Progenitor cell of endocrine pancreas (in vitro differentiated cells): ENCODE data around the gene RAB3IP. TPM values are rescaled to one million over a fixed set of nuclear protein-coding genes. Genes with fewer than 3 reads are reported as not detected.
"Not testable (repeated sequence)": the region's sequence is repeated elsewhere in the genome, so short reads cannot be mapped to it uniquely, and the experiment has no call there.

Experiments
- DNase-seq: peaks from one replicate; pipeline ENCODE4 v3.0.0; 2021; ENCODE audit warnings: low spot score; ENCODE audit not compliant: unreplicated experiment
- H3K27ac Mint-ChIP-seq: 2 replicates; pipeline ENCODE4 v1.8.0; 2021; ENCODE audit warnings: mild to moderate bottlenecking, moderate library complexity, mixed read lengths
- H3K27me3 Mint-ChIP-seq: 2 replicates; pipeline ENCODE4 v1.8.0; 2021; ENCODE audit warnings: mixed read lengths
- H3K36me3 Mint-ChIP-seq: 2 replicates; pipeline ENCODE4 v1.8.0; 2022; ENCODE audit warnings: mixed read lengths; ENCODE audit not compliant: insufficient read depth
- H3K4me1 Mint-ChIP-seq: 2 replicates; pipeline ENCODE4 v1.8.0; 2021; ENCODE audit warnings: low read depth, mixed read lengths
- H3K4me3 Mint-ChIP-seq: 2 replicates; pipeline ENCODE4 v1.8.0; 2021; ENCODE audit warnings: low read depth, mild to moderate bottlenecking, moderate library complexity, mixed read lengths
- H3K9me3 Mint-ChIP-seq: 2 replicates; pipeline ENCODE4 v1.8.0; 2021; ENCODE audit warnings: low read depth, mixed read lengths
- CTCF ChIP-seq: fragments of 200-600 bp; sonication (generic); IDR thresholded peaks from one replicate; pipeline ENCODE4 v1.5.0; 2021; ENCODE audit warnings: antibody characterized with exemption, mild to moderate bottlenecking; ENCODE audit not compliant: unreplicated experiment
- total RNA-seq: library from RNA; stranded (reverse); gene quantifications from 2 replicates; pipeline ENCODE4 v1.2.1, GENCODE V29; 2021

The RAB3IP gene
- total RNA-seq, 1 donor from 2014 or later: 85.6 TPM

GRCh38 chr12:69756088-69756755, 17.6 kb downstream of the RAB3IP start:
- H3K27me3 Mint-ChIP-seq: no peaks in the 10 kb centered on the region
- DNase-seq: no peak
- H3K4me3 Mint-ChIP-seq: no peak overlapping the region
- no peaks in the 10 kb centered on the region for H3K4me1 Mint-ChIP-seq
- TF ChIP-seq CTCF: no peak
- no peak overlapping the region for H3K27ac Mint-ChIP-seq
- peaks cover 31% of the 10 kb centered on the region for H3K9me3 Mint-ChIP-seq
- H3K36me3 Mint-ChIP-seq: peaks cover 51% of the 10 kb centered on the region

DNA sequence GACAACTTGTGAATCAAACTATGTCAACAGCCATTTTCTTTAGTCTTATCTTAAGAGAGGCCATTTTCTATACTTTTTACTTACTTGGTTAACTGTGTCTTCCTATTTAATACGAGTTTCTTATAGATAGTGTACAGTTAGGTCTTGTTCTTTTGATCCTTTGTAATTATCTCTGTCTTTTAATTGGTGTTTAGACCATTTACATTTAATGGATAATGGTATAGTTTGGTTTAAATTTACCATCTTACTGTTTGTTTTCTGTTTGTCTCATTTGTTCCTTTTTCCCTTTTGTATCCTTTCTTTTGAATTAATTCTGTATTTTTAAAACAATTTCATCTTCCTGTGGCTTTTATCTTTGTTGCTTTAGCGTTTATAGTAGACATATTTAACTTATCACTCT, 19.4 kb downstream of the RAB3IP start:
- Mint-ChIP-seq H3K27ac (no peak overlapping the region), H3K36me3 (peaks cover 63% of the 10 kb centered on the region), H3K4me3 (no peak overlapping the region), H3K4me1 (no peaks in the 10 kb centered on the region), H3K9me3 (peaks cover 40% of the 10 kb centered on the region), H3K27me3 (no peaks in the 10 kb centered on the region)
- no peak for TF ChIP-seq CTCF
- no peak for DNase-seq

DNA sequence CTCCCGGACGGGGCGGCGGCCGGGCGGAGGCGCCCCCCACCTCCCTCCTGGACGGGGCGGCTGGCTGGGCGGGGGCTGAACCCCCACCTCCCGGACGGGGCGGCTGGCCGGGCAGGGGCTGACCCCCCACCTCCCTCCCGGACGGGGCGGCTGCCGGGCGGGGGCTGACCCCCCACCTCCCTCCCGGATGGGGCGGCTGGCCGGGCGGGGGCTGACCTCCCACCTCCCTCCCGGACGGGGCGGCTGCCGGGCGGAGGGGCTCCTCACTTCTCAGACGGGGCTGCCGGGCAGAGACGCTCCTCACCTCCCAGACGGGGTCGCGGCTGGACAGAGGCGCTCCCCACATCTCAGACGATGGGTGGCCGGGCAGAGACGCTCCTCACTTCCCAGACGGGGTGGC, 20.9 kb downstream of the RAB3IP start:
- H3K27ac Mint-ChIP-seq, H3K27me3 Mint-ChIP-seq, DNase-seq, H3K4me1 Mint-ChIP-seq, H3K4me3 Mint-ChIP-seq: not testable (repeated sequence)
- Mint-ChIP-seq H3K9me3 (peaks cover 52% of the 10 kb centered on the region), H3K36me3 (peaks cover 76% of the 10 kb centered on the region)

GRCh38 chr12:69765515-69765914, 26.9 kb downstream of the RAB3IP start:
- H3K36me3 Mint-ChIP-seq: peaks cover 87% of the 10 kb centered on the region
- H3K9me3 Mint-ChIP-seq: peaks cover 74% of the 10 kb centered on the region
- TF ChIP-seq CTCF: no peak

GRCh38 chr12:69766260-69766659, 27.6 kb downstream of the RAB3IP start:
- Mint-ChIP-seq H3K27ac (no peak overlapping the region), H3K36me3 (peaks cover 84% of the 10 kb centered on the region), H3K9me3 (peaks cover 71% of the 10 kb centered on the region), H3K4me1 (no peaks in the 10 kb centered on the region), H3K27me3 (no peaks in the 10 kb centered on the region), H3K4me3 (no peak overlapping the region)
- TF ChIP-seq CTCF: no peak
- DNase-seq: no peak

More at GRCh38 chr12:69765515-69765914, 26.9 kb downstream of the RAB3IP start:
- Mint-ChIP-seq H3K27ac (no peak overlapping the region), H3K4me1 (no peaks in the 10 kb centered on the region), H3K27me3 (no peaks in the 10 kb centered on the region), H3K4me3 (no peak overlapping the region)
- DNase-seq: no peak

DNA sequence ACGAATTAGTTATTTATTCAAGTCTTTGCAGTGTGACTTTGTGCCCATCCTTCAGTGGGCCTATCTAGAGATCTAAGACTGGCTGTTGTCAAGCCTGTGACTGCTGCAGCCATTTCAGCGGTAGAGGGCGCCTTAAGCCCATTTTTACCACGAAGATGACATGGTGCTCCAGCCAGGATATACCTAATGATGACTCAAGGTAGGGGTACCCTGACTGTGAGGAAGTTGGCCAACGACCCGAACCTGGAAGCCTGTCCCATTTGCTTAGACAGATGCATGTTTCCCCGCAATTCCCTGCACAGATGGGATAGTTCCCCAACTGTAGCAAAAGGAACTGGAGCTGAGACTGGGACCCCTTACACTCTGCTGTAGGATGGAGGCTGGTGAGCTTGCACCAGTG, 41.3 kb downstream of the RAB3IP start:
- no peaks in the 10 kb centered on the region for H3K4me1 Mint-ChIP-seq
- H3K36me3 Mint-ChIP-seq: peaks cover 40% of the 10 kb centered on the region
- peak overlapping the region; percentile 65 for H3K4me3 Mint-ChIP-seq
- TF ChIP-seq CTCF: peak; percentile 27
- no peaks in the 10 kb centered on the region for H3K27me3 Mint-ChIP-seq
- peak overlapping the region; percentile 78 for H3K27ac Mint-ChIP-seq
- H3K9me3 Mint-ChIP-seq: peaks cover 23% of the 10 kb centered on the region
- no peak for DNase-seq
